Right kidney (tissue), 1 donor: ENCODE data around the gene TUBGCP3.

Experiments
- DNase-seq: peaks from one replicate; pipeline ENCODE4 v3.0.0-alpha.2; 2016

TUBGCP3 gene

DNA sequence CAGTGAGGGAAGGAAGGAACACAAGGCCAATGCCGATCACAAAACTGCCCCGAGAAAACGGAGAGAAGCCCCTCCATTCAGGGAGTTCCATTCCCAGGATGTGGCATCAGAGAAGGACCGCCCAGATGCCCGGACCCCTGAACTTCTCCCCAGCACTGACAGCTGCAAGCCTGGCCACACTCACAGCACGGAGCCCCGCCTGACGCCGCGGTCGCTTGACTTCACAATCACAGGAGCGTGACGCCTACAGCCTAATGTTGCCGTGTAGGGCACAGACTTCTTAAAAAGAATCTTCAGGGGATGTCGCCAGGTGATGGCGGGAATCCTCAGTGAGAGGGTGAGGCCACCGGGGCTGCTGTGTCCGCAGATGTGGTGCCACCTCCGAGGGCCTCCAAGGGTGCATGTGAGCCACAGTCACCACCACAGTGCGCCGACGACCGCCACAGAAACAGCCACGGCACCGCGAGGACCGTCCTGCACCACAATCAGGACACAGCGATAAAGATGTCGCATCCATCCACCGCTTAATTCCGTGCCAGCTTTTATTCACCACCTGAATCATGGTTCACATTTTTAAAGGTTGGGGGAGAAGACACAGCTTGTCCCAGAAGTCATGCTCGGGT, 134.6 kb downstream of the TUBGCP3 start:
- DNase-seq: no peak

DNA sequence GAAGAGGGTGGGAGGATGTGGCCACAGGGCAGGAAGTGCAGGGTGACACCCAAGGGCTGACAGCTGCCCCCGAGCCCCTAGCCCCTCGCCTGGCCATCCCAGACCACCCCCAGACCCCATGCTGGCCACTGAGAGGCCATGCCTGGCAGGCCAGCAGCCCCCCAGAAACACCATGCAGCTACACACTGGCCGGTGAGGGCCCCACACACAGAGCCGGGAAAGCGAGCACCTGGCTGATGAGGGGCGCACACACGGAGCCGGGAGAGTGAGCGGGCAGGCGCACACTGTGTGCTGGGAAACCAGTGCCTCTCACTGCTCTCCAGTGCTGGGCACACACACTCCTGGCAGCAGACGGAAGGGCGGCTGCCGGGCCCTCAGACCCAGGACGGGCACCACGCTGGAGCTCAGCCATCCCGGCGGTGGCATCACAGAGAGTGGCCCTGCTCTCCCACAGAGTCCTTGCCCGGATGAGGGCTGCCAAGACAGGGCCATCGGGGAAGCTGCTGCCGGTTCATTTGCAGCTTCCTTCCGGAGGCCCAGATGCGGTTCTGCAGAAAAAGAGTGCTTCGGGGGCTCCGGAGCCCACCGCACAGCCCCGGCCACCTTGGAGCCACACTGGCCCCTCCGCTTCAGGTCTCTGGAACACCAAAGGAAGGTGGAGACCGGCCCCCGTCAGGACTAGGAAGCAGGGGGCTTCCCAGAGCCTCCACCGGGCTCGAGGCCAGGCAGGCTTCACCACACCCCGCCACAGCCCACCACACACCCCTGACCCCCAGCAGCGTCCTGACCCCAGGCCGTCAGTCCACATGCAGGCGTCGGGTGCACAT, 135.4 kb downstream of the TUBGCP3 start:
- DNase-seq: no peak

DNA sequence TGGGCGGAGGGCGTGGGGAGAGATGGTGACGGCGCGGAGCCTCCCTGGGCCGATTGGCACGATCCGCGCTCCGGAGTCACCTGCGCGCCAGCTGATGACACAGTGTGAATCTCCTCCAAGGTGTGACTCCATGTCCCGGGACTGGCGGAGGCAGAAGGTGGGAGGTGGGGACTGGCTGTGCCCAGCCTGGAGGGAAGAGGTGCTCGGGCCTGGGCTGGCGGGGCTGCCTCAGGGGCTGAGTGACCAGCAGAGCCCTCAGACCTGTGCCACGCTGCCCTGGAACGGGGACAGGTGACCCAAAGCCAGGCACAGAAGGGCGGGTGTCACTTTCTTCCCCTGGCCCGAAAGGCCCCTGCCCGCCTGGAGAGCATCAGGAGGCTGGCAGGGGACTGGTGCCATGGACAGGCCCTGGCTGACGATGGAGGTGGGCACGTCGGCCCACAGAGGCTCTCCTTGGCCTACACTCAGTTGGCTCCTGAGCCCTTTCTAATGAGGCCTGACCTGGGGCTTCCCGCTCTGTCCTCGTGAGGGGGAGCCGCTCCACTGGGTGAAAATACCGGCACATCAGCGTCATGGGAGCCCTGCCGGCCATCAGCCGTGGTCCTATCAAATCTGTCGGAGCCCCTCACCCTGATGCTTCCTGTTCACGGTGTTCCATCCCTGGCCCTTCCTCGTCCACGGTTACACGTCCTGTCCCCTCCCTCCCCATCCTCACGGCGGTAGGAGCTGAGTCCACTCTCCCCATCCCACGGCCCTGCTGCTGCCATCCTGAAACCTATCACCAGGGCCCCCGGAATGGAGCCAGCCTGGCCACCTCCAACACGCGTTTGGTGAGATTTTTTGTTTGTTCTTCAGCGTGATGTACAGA, 136.2 kb downstream of the TUBGCP3 start:
- DNase-seq: no peak

DNA sequence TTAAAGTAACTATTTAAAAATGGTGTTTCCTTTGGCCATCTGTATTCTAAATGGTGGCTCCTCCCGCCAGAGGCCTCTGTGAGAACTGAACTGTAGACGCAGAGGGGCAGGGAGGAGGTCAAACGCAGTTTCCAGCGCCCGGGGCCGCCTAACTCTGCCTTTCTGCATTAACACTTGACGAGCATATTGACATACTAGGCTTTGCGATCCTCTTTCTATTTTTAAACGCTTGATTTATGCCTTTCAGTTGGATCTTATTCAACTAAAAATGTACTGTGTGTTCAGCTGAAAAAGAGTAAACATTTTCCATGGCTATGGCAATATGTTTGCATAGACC, 137.1 kb downstream of the TUBGCP3 start:
- DNase-seq: no peak

DNA sequence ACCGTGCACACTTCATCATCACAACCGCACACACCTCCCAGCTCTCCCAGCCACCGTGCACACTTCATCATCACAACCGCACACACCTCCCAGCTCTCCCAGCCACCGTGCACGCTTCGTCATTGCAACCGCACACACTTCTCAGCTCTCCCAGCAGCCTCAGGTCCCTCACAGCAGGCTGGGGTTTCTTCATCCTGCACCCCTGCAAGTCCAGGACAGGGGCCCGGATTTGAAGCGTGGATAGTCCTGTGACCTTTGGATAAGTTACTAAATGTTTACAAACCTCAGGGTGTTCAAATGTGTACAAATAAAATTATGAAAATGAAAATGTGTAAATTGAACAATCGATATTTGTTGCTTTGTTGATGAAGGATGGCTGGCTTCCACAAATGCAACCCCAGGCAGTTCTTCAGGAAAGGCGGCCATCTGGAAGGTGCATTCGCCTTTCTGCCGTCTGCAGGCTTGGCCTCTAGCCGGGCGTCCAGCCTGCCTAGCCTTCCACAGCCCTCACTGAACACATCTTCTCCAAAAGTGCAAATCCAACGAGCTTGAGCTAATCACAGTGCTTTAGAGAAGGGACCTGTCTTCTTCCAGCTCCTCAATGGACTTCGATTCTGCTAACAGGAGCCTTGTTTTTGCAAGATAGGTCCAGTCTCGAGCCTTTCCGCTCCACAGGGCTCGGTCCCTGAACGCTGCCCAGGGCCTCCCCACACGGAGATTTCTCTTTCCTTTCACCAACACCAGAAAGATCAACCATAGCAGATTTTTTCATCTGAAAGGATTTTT, 137.6 kb downstream of the TUBGCP3 start:
- no peak for DNase-seq

DNA sequence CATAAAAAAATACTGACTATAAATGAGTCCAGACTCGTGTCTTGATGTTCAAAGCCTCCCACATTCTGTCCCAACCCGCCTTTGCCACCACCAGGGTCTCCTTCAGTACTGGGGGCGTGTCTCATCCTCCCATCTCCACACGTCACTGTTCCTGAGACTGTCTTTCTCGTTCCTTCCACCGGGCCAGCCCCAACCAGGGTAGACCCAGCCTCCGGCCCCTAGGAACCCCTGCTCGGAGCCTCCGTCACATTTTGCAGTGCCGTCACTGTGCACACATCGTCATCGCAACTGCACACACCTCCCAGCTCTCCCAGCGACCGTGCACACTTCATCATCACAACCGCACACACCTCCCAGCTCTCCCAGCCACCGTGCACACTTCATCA, 138.4 kb downstream of the TUBGCP3 start:
- no peak for DNase-seq

DNA sequence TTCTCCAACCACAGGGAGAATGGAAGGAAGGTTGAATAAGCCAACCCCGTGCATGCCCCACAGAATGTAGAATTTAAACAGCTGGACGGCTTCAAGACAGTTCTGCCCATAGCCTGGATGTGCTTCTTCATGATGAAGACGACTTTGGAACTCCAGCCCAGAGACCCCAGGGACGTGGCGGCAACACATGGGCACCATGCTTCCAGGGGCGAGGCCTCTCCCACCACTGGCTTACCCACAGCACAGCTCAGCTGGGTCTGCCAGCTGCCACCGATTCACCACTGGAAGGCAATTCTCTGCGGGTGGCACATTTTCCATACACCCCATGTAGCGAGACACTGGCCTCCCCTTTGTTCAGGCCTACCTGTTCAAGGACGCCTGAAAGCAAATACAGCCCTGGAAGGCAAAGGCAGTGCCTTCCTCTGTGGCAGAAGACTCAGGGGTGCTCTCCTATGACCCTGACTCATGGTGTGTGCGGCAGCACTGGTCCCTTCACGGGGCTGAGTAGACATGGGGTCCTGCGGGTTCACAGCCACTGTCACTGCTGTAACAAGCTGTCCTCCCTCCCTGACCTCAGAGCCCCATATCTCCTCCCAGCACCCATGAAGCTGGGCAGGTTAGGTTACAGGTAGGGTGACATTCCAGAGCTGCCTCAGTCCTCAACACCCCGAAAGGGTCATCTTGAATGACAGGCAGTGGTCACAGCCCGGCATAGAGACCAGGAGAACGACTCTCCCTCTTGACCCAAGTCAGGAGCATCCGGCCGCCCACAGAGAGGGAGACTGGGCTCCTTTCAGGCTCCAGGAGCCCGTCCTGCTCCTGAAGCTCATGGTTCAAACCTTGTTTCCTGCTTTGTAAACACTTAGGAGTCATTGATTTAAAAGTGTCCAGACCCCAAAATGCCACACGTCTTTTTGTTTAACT, 139.1 kb downstream of the TUBGCP3 start:
- no peak for DNase-seq

DNA sequence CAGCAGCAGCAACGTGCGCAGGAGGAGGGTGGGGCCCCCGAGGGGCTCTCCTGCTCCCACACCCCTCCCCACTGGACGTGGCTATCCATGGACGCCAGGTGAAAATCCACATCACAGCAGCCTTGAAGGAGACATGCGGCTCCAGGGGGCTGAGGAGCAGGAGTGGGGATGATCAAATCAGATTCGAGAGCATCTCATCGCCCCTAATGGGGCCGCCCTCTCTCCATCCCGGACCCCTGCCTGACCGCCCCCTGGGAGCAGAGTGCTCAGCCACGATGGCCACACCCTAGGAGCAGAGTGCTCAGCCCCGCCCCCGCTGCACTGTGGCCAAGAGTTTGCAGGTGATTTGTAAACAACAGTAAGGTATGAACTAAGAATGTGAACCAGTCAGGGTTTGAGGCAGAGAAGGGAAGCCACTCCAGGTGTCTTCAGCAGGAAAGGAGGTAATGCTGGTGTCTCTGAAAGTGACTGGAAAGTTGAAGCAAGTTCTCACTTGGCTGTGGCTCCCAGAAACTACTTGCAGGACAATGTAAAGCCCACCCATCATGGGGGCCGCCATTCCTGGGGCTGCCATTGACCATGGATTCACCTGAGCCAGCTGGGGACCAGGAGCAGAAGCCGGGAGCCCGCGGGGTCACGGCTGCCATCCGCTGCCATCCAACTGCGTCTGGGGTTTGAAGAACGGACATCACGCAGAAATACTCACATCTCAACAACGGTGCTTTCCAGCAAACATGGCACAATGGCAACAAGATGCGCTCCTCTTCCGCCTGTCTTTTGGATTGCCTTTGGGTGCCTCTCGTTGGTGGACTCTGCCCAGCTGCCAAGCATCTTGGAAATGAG, 140.0 kb downstream of the TUBGCP3 start:
- DNase-seq: no peak

DNA sequence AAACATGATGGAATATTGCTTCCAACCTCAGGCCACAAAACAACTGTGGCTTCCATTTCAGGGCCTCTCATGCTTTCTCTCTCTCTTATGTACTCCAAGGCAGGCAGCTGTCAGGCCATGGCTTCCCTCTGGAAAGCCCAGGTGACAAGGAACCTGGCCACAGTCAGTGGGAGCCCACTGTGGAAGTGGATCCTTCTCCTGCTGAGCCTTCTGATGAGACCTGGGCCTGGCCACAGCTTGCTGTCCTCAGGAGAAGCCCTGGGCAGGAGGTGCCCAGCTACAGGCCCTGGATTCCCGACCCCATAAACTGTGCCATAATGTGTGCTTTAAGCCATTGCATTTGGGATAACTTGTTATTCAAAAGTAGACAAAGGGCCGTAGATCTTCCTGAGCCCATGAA, 140.6 kb downstream of the TUBGCP3 start:
- no peak for DNase-seq

DNA sequence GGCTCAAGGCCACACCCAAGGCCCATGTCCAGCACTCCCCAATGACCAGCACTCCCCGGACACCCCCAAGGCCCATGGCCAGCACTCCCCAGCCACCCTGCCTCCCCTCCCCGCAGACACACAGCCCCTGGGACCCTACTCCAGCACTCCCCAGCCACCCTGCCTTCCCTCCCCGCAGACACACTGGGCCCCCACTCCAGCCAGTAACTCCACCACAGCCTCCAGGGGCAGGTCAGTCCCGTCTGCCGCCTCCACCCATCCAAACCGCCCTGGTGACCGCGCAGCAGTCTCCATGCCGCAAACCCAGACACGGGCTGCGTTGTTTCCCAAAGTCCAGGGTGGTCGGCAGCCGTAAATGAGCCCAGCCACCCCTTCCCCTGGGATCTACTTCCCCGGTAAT, 141.1 kb downstream of the TUBGCP3 start:
- DNase-seq: no peak

DNA sequence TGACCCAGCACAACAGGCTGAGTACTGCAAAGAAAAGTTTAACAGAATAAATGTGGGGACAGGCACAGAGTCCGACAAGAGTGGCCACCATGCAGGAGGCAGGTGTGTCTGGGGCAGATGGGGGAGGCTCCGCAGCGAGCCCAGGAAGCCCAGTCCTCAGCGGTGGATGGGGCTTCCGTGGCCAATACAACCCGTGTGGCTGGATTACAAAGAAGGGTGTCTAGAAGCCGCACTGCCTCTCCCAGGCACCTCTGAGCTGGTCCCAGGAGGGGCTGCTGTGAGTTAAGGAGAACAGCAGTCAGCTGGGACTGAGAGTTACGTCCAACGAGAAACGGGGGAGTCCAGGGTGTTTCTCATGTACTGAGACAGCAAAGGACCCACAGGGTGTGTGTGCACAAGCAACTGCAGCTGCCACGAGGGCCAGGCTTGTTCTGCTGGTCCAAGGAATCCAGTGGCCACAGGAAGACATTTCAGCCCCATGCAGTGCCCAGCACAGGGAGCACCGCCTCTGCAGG, 141.5 kb downstream of the TUBGCP3 start:
- no peak for DNase-seq

DNA sequence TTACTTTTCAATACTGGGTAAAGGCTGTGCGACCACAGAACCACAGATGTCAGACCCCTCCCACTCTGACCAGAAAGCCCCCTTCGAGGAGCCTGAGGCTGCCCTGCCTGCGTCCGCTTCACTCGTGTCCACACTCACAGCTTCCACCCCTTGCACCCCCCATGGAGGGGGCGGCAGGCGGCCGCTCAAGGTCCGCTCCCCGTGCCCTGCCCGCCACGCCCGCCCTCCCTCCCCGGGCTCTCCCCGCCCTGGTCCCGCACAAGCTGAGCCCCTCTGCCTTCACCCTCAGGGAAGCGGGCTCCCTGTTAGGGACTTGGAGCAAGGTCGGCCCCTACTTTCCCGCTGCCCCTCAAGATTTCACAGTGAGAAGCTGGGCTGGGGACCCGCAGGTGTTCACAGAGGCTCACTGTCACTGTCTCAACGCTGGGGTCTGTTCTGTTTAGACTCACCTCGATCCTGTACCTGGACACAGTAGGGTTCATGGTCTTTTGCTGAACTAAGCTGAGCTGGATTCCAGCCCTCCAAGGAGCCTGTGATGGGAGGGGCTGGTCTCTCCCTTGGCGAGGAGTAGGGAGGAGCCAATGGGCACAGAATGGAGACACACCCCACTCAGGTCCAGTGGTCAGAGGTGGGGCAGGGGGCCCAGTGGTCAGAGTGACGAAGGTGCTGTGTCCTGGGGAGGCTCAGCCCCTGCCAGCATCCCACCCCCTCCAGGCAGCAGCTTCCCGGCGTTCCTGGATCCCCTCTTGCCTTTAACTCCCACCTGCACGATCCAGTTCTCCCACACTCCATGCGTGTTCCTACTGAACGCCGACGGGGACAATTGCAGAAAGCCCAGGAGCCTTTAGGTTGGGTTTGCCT, 142.3 kb downstream of the TUBGCP3 start:
- DNase-seq: no peak

DNA sequence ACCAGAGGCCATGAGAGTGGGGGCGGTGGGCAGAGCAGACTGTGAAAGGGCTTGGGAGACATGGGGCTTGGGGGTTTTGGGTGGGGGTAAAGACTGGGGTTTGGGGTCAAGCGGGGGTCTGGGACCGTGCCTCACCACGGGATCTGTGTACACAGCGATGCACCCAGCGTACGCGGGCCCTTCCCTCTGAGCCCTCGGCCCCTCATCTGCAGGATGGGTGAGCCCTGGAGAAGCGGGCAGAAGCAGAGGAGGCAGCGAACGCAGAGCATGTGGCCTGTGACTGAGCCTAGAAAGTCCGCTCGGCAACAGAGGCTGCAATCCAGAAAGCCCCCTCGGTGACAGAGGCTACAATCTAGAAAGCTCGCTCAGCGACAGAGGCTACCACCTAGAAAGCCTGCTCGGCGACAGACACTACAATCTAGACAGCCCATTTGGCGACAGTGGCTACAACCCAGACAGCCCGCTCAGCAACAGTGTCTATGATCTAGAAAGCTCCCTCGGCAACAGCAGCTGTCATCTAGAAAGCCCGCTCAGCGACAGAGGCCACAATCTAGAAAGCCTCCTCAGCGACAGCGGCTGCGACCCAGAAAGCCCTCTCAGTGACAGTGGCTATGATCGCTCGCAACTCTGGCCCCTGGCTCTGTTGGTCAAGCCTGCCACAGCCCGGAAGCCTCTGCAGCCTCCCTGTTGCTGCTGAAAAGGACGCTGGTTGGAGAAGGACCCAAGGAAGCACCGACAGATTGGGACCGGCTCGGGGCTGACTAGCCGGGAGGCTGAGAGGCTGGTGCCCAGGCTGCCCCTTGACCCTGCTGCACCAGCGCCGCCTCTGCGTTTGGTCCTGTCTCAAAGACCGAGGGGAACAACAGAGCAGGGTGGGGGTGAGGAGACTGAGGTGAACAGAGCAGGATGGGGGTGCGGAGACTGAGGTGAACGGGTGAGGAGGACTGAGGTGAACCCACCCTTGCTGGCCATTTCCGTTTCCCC, 143.2 kb downstream of the TUBGCP3 start:
- no peak for DNase-seq

DNA sequence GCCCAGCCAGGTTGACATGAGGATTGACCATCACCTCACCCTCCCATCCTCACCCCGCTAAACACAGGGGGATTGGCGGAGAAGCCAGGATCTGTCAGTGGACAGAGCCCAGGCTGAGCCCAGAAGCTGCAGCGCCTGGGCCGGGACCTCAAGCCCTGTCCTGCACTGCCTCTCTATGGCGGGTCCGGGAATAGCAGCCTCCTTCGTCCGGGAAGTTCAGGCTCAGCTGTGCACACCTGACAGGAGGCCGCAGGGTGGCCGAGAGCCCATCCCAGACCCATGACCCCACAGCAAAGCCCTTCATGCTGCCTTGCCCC, 144.0 kb downstream of the TUBGCP3 start:
- peak; percentile 65 for DNase-seq

DNA sequence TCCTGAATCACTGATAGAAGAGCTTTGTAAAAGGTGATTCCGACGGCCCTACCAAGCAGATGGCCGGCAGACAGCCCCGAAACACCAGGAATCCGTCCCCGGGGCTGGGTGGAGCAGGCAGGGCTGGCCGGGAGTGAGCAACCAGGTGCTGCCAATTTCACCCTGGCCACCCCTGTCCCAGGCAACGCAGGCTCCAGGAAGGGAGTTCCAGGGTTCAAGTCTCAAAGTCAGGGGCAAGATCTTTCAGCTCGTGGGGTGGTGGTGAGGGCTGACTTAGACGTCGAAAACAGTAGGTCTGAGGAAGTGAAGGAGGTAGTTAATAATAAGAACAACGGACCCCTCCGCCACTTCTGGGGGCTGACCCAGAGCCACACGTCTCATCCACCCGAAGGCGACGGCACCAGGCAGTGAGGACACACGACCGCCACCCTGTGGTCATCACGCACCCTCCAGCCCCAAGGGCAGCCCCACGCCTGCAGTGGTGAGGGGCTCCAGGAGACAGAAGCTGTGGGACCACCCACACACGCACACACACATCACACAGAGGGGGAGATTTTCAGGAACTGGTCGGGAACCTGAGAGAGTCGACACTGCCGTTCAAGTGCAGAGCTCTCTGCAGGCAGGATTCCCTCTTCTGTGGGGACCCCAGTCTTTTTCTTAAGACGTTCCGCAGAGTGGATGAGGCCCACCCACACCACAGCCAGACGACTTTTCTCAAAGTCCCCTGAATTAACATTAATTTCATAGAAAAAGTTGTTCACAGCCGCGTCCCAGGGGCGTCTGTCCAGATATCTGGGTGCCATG, 144.6 kb downstream of the TUBGCP3 start:
- DNase-seq: peak; percentile 60

DNA sequence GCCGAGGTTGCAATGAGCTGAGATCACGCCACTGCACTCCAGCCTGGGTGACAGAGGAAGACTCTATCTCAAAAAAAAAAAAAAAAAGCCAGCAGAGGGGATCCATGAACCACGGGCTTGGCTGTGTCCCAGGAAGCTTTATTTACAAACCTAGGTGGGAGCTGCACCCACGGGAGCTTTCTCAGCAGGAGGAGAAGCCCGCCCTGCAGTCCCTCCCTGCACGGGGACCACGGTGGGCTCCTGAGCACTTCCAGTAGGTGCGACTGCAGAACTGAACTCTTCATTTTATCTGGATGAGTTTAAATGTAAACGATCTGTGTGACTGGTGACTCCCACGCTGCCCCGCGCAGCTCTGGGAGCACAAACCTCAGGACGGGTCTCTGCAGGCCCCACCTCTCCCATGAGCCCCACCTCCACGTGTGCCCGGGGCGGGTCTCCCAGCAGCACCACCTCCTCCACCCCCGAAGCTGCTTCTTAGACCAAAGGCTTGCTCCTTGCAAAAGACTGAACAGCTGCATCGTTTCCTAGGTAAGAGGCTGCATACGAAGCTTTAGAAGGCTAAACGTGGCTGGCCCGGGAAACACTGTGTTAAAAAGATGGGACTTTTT, 145.4 kb downstream of the TUBGCP3 start:
- DNase-seq: peak; percentile 44
